ENCODE results near the gene CERT1.

GRCh38 chr5:75558981-75559632 lies 47.7 kb upstream of the CERT1 start:
- no peak for TF ChIP-seq REST (IDR thresholded peaks at IDR 0.05; ENCODE audit: insufficient read depth in 1 of 2, low read depth in 2 of 2, low read length in 2 of 2)
- TF ChIP-seq POLR2AphosphoS5 (IDR thresholded peaks at IDR 0.05; ENCODE audit: low read depth, low read length), result no peak
- TF ChIP-seq SIN3A (IDR thresholded peaks at IDR 0.05; ENCODE audit: borderline replicate concordance, insufficient read depth, low read length), result no peak
- no peak for TF ChIP-seq TAF1 (IDR thresholded peaks at IDR 0.05; ENCODE audit: borderline replicate concordance, insufficient read depth, low read length)
- TF ChIP-seq FOXP2 (optimal IDR thresholded peaks at IDR 0.05; ENCODE audit: borderline replicate concordance, extremely low read depth, extremely low read length, insufficient read depth), result no peak

Data from PFSK-1 (cell line).